ENCODE data around the gene SSU72.
"Not testable (repeated sequence)": the region's sequence is repeated elsewhere in the genome, so short reads cannot be mapped to it uniquely, and the experiment has no call there.

The SSU72 gene

DNA sequence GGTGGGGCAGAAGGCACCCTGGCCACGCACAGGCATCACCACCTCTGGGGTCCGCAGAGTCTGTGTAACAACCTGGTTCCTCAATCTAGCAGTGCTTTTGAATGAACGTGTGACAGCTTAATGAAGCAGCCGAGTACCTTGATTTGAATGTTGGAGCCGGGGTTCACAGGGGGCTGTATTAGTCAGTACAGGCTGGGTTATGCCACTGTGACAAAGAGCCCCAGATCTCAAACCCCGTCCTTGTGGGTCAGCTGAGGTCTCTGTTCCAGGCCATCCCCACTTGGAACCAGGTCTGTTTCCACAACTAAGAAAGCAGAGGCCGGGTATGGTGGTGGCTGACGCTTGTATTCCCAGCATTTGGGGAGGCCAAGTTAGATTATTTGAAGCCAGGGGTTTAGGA is 44.7 kb downstream of the SSU72 start:
- Histone ChIP-seq H3K27me3 (ENCODE audit: control insufficient read depth, insufficient read depth, low read length) (no peaks in the 10 kb centered on the region), H3K4me3 (ENCODE audit: low read depth, low read length) (no peak overlapping the region), H3K36me3 (ENCODE audit: control insufficient read depth, insufficient read depth, low read length) (peaks cover 38% of the 10 kb centered on the region), H3K4me1 (ENCODE audit: control insufficient read depth, insufficient read depth, low read length) (no peaks in the 10 kb centered on the region), H3K9me3 (ENCODE audit: control insufficient read depth, insufficient read depth, low read length) (no peaks in the 10 kb centered on the region; the same call in 1 of the 2 replicates), H3K9ac (ENCODE audit: low read depth, low read length) (no peak overlapping the region), H3K27ac (ENCODE audit: low read depth, low read length) (no peak overlapping the region)

DNA sequence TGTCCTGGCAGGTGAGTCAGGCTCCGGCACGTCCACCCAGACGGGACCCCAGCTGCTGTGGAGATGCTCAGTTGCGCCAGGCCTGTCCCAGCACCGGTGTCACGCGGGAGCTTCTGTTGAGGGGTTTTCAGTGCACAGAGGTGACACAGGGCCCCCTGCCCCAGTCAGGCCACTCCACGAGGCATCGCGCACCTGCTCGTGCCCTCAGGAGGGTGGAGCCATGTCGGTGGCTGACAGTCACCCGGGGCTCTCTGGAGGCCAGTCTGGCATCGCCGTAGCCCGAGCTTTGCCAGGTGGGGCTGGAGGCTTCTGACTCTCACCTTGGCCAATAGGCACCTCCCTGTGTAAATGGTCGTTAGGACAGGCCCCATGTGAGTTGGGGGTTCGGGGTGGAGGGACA is 45.3 kb downstream of the SSU72 start:
- no peaks in the 10 kb centered on the region; the same call in 1 of the 2 replicates for H3K9me3 ChIP-seq (ENCODE audit: control insufficient read depth, insufficient read depth, low read length)
- no peaks in the 10 kb centered on the region for H3K27me3 ChIP-seq (ENCODE audit: control insufficient read depth, insufficient read depth, low read length)
- no peaks in the 10 kb centered on the region for H3K4me1 ChIP-seq (ENCODE audit: control insufficient read depth, insufficient read depth, low read length)
- H3K9ac ChIP-seq (ENCODE audit: low read depth, low read length) = no peak overlapping the region
- no peak overlapping the region for H3K27ac ChIP-seq (ENCODE audit: low read depth, low read length)
- H3K4me3 ChIP-seq (ENCODE audit: low read depth, low read length) = no peak overlapping the region
- H3K36me3 ChIP-seq (ENCODE audit: control insufficient read depth, insufficient read depth, low read length) = peaks cover 41% of the 10 kb centered on the region

DNA sequence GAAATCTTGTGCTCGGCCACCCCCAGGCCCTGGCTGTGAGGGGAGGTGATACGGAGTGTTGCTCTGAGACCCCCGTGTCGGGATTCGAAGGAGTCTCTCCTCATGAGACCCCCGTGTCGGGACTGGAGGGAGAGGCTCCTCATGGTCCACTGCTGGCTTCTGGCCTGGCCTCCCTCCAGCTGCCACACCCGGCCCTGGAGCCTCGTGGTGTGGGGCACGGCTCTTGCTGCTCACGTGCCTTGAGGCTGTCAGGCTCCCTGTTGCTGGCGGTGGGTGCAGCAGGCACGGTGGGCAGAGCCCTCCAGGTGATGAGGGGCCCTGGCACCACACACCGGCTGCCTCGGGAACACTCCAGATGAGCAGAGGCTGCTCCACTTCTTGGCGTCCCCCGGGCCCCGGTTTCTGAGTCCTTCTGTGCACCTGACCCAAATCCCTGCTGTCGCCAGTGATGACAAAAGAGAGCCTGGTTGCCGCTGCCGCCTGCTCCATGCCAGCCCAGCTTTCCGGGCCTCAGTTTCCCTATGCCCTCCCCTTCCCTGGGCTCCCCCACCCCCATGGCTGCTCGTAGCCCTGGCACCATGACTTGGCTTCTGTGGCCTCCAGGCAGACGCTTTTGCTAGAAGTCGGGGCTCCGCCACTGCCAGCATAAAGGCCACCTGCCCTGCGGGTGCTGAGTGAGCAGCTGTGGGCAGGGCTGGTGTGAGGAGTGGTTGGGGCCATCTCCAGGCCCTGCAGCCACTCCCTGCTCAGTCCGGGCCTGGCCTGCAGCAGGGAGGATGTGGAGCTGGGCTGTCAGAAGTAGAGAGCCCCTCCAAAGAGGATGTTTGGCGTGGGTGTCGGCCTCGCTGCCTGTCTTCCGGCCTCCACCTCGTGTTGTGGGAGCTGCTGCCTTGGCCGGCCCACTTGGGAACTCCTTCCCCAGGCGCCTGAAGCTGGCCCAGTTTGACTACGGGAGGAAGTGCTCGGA is 46.1 kb downstream of the SSU72 start:
- Histone ChIP-seq H3K4me3 (ENCODE audit: low read depth, low read length) (no peak overlapping the region), H3K27ac (ENCODE audit: low read depth, low read length) (no peak overlapping the region), H3K9me3 (ENCODE audit: control insufficient read depth, insufficient read depth, low read length) (no peaks in the 10 kb centered on the region; the same call in 1 of the 2 replicates), H3K27me3 (ENCODE audit: control insufficient read depth, insufficient read depth, low read length) (no peaks in the 10 kb centered on the region), H3K36me3 (ENCODE audit: control insufficient read depth, insufficient read depth, low read length) (peaks cover 41% of the 10 kb centered on the region), H3K4me1 (ENCODE audit: control insufficient read depth, insufficient read depth, low read length) (no peaks in the 10 kb centered on the region), H3K9ac (ENCODE audit: low read depth, low read length) (no peak overlapping the region)

DNA sequence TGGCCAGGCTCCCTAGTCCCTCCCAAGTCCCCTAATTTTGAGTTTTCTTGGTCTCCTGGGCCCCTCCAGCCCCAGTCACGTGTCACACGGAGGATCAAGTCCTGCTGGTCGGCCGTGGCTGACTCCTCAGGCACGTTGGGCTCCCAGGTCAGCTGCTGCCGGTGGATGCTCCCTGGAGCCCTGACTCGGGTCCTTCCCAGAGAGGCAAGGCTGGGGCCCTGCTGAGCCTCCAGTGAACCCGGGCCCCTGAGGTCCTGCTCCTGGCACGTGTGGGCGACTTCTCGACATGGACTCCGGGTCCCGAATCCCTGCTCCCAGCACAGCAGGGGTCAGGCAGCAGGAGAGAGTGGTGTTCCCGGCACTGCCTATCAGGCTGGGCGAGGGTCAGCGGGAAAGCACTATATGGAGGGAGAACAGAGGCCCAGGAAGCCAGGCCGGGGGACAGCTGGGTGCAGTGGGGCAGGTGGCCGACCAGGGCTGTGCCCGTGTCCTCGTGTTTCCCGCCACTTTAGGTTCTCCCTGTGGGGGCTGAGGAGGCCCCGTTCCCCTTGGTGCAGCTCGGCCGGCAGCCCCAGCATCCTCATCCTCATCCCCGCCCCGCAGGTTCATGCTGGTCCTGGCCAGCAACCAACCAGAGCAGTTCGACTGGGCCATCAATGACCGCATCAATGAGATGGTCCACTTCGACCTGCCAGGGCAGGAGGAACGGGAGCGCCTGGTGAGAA is 47.4 kb downstream of the SSU72 start:
- Histone ChIP-seq H3K27me3 (ENCODE audit: control insufficient read depth, insufficient read depth, low read length) (no peaks in the 10 kb centered on the region), H3K9ac (ENCODE audit: low read depth, low read length) (no peak overlapping the region), H3K27ac (ENCODE audit: low read depth, low read length) (no peak overlapping the region), H3K36me3 (ENCODE audit: control insufficient read depth, insufficient read depth, low read length) (peaks cover 41% of the 10 kb centered on the region), H3K4me1 (ENCODE audit: control insufficient read depth, insufficient read depth, low read length) (no peaks in the 10 kb centered on the region), H3K9me3 (ENCODE audit: control insufficient read depth, insufficient read depth, low read length) (no peaks in the 10 kb centered on the region; the same call in 1 of the 2 replicates), H3K4me3 (ENCODE audit: low read depth, low read length) (no peak overlapping the region)

- not testable (repeated sequence) for H3K9me3 ChIP-seq (ENCODE audit: control insufficient read depth, insufficient read depth, low read length); H3K9ac ChIP-seq (ENCODE audit: low read depth, low read length); H3K4me3 ChIP-seq (ENCODE audit: low read depth, low read length); H3K27ac ChIP-seq (ENCODE audit: low read depth, low read length); H3K4me1 ChIP-seq (ENCODE audit: control insufficient read depth, insufficient read depth, low read length); H3K27me3 ChIP-seq (ENCODE audit: control insufficient read depth, insufficient read depth, low read length)
- peaks cover 46% of the 10 kb centered on the region for H3K36me3 ChIP-seq (ENCODE audit: control insufficient read depth, insufficient read depth, low read length)
Observed at GRCh38 chr1:1526476-1526875, 48.2 kb downstream of the SSU72 start.

DNA sequence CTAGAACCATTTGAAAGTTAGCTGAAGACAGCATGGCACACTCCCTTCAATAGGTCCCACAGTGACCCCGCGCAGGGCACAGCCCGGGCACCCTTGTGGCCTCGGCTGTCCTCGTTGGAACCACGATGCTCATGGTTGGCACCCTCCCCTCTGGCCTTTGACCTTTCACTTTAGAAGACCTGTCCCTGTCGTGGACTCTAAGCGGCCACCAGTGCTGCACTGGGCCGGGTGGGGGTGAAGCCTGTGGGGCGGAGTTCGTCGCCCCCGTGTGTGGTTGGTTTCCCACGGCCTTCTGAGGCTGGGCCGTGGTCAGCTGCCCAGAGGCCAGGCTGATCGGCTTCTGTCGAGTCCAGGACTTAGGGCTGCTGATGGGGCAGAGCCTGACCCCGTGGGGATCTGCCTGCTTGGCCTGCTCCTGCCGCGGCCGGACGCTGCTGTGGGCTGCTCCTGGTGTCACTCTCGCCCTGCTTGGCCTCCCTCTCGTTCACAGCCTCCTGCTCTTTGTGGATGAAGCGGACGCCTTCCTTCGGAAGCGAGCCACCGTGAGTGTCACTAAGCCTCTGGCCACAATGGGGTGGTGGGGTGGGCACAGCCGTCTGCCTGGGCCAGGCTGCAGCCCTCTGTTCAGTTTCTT is 49.8 kb downstream of the SSU72 start:
- H3K27ac ChIP-seq (ENCODE audit: low read depth, low read length); H3K27me3 ChIP-seq (ENCODE audit: control insufficient read depth, insufficient read depth, low read length); H3K9ac ChIP-seq (ENCODE audit: low read depth, low read length); H3K9me3 ChIP-seq (ENCODE audit: control insufficient read depth, insufficient read depth, low read length); H3K4me3 ChIP-seq (ENCODE audit: low read depth, low read length); H3K4me1 ChIP-seq (ENCODE audit: control insufficient read depth, insufficient read depth, low read length): not testable (repeated sequence)
- H3K36me3 ChIP-seq (ENCODE audit: control insufficient read depth, insufficient read depth, low read length) = peaks cover 55% of the 10 kb centered on the region

- H3K4me1 ChIP-seq (ENCODE audit: control insufficient read depth, insufficient read depth, low read length); H3K27ac ChIP-seq (ENCODE audit: low read depth, low read length); H3K9me3 ChIP-seq (ENCODE audit: control insufficient read depth, insufficient read depth, low read length); H3K4me3 ChIP-seq (ENCODE audit: low read depth, low read length); H3K27me3 ChIP-seq (ENCODE audit: control insufficient read depth, insufficient read depth, low read length); H3K9ac ChIP-seq (ENCODE audit: low read depth, low read length): not testable (repeated sequence)
- peaks cover 43% of the 10 kb centered on the region for H3K36me3 ChIP-seq (ENCODE audit: control insufficient read depth, insufficient read depth, low read length)
Observed at GRCh38 chr1:1523651-1524050, 51.0 kb downstream of the SSU72 start.

GRCh38 chr1:1523226-1523625 is 51.4 kb downstream of the SSU72 start:
- H3K4me1 ChIP-seq (ENCODE audit: control insufficient read depth, insufficient read depth, low read length); H3K27ac ChIP-seq (ENCODE audit: low read depth, low read length); H3K27me3 ChIP-seq (ENCODE audit: control insufficient read depth, insufficient read depth, low read length); H3K9ac ChIP-seq (ENCODE audit: low read depth, low read length); H3K4me3 ChIP-seq (ENCODE audit: low read depth, low read length); H3K9me3 ChIP-seq (ENCODE audit: control insufficient read depth, insufficient read depth, low read length): not testable (repeated sequence)
- peaks cover 41% of the 10 kb centered on the region for H3K36me3 ChIP-seq (ENCODE audit: control insufficient read depth, insufficient read depth, low read length)

GRCh38 chr1:1522536-1522935 is 52.1 kb downstream of the SSU72 start:
- H3K4me1 ChIP-seq (ENCODE audit: control insufficient read depth, insufficient read depth, low read length); H3K27me3 ChIP-seq (ENCODE audit: control insufficient read depth, insufficient read depth, low read length); H3K9me3 ChIP-seq (ENCODE audit: control insufficient read depth, insufficient read depth, low read length); H3K27ac ChIP-seq (ENCODE audit: low read depth, low read length); H3K4me3 ChIP-seq (ENCODE audit: low read depth, low read length); H3K9ac ChIP-seq (ENCODE audit: low read depth, low read length): not testable (repeated sequence)
- peaks cover 42% of the 10 kb centered on the region for H3K36me3 ChIP-seq (ENCODE audit: control insufficient read depth, insufficient read depth, low read length)

DNA sequence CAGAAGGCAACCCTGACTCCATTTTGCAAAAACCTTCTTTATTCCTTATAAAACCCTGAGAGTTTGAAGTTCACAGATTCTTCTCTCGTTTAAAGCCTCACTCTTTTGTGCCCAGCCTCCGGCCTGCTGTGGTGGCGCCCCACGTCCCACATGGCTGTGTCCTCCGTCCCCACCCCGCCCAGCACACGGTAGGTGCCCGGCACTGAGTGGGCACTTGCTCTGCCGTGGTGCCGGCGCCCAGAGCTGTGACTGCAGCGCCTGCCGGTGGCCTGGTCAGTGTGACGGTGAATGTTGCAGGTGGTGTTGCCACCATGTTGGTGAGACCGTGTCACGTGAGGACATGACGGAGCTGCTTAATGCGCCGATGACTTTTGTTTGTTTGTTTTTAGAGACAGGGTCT is 53.3 kb downstream of the SSU72 start:
- Histone ChIP-seq H3K36me3 (ENCODE audit: control insufficient read depth, insufficient read depth, low read length) (peaks cover 43% of the 10 kb centered on the region), H3K4me1 (ENCODE audit: control insufficient read depth, insufficient read depth, low read length) (no peaks in the 10 kb centered on the region)

More for the DNA sequence above, 53.3 kb downstream of the SSU72 start:
- Histone ChIP-seq H3K27me3 (ENCODE audit: control insufficient read depth, insufficient read depth, low read length) (no peaks in the 10 kb centered on the region), H3K9ac (ENCODE audit: low read depth, low read length) (no peak overlapping the region), H3K9me3 (ENCODE audit: control insufficient read depth, insufficient read depth, low read length) (no peaks in the 10 kb centered on the region), H3K4me3 (ENCODE audit: low read depth, low read length) (no peak overlapping the region), H3K27ac (ENCODE audit: low read depth, low read length) (no peak overlapping the region)
